ENCODE results near the gene ADAM19. TPM values are rescaled to one million over a fixed set of nuclear protein-coding genes. Genes with fewer than 3 reads are reported as not detected.

The ADAM19 gene
- total and polyA plus RNA-seq, 2 experiments from 2014 or later = 9.1 to 13.2 TPM

DNA sequence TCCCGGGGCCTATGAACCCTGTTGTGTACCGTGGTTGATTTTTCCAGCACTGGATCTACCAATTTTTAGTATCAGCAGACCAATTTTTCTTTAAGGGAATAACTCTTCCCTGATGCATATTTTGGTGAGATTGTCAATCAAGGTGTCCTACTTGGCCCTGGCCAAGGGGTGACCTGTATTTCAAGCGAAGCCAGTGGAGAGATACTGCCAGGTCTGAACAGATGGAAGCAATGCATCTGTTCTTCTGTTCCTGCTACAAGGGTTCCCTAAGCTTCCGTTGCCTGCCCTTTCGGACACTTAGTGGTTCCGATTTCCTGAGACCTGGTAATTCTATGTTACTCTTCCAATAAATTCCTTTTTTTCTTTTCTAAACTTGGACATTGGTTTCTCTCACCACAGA is 37.3 kb downstream of the ADAM19 start (continued):
- TF ChIP-seq STAT1 (IDR thresholded peaks at IDR 0.05; ENCODE audit: unreplicated experiment) = no peak
- TF ChIP-seq ZNF114 (CRISPR knock-in tag; IDR thresholded peaks at IDR 0.05) = no peak
- TF ChIP-seq POLR2AphosphoS5 (IDR thresholded peaks at IDR 0.05; ENCODE audit: low read depth) = no peak
- TF ChIP-seq, protein P1, sequence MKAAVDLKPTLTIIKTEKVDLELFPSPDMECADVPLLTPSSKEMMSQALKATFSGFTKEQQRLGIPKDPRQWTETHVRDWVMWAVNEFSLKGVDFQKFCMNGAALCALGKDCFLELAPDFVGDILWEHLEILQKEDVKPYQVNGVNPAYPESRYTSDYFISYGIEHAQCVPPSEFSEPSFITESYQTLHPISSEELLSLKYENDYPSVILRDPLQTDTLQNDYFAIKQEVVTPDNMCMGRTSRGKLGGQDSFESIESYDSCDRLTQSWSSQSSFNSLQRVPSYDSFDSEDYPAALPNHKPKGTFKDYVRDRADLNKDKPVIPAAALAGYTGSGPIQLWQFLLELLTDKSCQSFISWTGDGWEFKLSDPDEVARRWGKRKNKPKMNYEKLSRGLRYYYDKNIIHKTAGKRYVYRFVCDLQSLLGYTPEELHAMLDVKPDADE (IDR thresholded peaks at IDR 0.05) = no peak

DNA sequence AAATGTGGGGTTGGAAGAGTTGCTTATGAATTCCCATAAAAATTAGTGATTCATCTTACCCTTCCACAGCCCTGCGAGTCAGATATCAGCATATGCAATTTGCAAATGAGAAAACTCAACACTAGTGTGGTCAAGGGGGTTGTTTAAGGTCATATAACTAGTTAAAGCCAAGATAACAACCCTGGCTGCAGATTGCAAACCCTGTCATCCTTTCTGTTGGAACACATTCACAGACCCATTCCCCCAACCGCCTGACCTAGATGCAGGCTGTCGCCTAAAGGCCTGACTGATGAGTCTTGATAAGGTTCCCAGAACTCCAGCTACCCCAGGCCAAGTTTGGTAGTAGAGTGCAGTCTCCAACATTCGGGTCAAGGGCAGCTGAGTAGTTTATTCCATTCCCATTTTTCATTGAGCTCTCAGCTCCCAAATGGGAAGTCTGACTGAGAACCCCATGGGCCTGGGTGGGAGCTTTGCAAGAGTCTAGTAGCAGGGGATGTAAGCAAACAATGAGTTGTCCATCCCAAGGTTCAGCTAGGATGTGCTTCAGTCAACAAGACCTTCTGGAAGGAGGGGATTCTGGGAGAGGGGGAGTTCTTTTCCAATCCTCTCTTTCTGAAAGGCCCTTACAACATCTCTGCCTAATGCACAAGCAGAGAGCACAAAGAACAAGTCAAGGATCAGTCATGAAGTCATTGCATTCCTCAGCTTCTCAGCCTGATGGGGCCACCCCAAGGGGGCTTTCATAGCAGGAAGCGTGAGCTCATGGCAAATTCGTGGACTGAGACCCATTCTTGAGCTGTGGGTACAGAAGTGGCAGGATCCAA is 40.3 kb downstream of the ADAM19 start:
- no peak overlapping the region for H2AFZ ChIP-seq
- H3K4me2 ChIP-seq = no peak overlapping the region
- no peaks in the 10 kb centered on the region for H3K27me3 ChIP-seq (ENCODE audit: insufficient read depth)
- H3K36me3 Mint-ChIP-seq (ENCODE audit: low read depth) = peaks cover 7% of the 10 kb centered on the region
- H3K27me3 Mint-ChIP-seq (ENCODE audit: insufficient read depth, low read depth, poor library complexity) = peaks cover 5% of the 10 kb centered on the region
- no peaks in the 10 kb centered on the region for H3K9me2 ChIP-seq (ENCODE audit: insufficient read depth)
- no peaks in the 10 kb centered on the region for H3K9me3 Mint-ChIP-seq
- no peak overlapping the region for H3K4me3 ChIP-seq
- no peak overlapping the region for H3K4me3 Mint-ChIP-seq
- H3K27ac Mint-ChIP-seq = no peak overlapping the region; the same call in 1 of the 2 replicates
- H3K4me1 ChIP-seq (ENCODE audit: insufficient read depth) = no peaks in the 10 kb centered on the region
- no peak overlapping the region for H3K27ac ChIP-seq (ENCODE audit: low read depth)
- H3K36me3 ChIP-seq (ENCODE audit: insufficient read depth) = no peaks in the 10 kb centered on the region
- H3F3A ChIP-seq (replicated peaks; ENCODE audit: low read depth) = no peaks in the 10 kb centered on the region
- TF ChIP-seq NANOG (IDR thresholded peaks at IDR 0.05; ENCODE audit: borderline replicate concordance) = no peak
- TF ChIP-seq, protein P2, sequence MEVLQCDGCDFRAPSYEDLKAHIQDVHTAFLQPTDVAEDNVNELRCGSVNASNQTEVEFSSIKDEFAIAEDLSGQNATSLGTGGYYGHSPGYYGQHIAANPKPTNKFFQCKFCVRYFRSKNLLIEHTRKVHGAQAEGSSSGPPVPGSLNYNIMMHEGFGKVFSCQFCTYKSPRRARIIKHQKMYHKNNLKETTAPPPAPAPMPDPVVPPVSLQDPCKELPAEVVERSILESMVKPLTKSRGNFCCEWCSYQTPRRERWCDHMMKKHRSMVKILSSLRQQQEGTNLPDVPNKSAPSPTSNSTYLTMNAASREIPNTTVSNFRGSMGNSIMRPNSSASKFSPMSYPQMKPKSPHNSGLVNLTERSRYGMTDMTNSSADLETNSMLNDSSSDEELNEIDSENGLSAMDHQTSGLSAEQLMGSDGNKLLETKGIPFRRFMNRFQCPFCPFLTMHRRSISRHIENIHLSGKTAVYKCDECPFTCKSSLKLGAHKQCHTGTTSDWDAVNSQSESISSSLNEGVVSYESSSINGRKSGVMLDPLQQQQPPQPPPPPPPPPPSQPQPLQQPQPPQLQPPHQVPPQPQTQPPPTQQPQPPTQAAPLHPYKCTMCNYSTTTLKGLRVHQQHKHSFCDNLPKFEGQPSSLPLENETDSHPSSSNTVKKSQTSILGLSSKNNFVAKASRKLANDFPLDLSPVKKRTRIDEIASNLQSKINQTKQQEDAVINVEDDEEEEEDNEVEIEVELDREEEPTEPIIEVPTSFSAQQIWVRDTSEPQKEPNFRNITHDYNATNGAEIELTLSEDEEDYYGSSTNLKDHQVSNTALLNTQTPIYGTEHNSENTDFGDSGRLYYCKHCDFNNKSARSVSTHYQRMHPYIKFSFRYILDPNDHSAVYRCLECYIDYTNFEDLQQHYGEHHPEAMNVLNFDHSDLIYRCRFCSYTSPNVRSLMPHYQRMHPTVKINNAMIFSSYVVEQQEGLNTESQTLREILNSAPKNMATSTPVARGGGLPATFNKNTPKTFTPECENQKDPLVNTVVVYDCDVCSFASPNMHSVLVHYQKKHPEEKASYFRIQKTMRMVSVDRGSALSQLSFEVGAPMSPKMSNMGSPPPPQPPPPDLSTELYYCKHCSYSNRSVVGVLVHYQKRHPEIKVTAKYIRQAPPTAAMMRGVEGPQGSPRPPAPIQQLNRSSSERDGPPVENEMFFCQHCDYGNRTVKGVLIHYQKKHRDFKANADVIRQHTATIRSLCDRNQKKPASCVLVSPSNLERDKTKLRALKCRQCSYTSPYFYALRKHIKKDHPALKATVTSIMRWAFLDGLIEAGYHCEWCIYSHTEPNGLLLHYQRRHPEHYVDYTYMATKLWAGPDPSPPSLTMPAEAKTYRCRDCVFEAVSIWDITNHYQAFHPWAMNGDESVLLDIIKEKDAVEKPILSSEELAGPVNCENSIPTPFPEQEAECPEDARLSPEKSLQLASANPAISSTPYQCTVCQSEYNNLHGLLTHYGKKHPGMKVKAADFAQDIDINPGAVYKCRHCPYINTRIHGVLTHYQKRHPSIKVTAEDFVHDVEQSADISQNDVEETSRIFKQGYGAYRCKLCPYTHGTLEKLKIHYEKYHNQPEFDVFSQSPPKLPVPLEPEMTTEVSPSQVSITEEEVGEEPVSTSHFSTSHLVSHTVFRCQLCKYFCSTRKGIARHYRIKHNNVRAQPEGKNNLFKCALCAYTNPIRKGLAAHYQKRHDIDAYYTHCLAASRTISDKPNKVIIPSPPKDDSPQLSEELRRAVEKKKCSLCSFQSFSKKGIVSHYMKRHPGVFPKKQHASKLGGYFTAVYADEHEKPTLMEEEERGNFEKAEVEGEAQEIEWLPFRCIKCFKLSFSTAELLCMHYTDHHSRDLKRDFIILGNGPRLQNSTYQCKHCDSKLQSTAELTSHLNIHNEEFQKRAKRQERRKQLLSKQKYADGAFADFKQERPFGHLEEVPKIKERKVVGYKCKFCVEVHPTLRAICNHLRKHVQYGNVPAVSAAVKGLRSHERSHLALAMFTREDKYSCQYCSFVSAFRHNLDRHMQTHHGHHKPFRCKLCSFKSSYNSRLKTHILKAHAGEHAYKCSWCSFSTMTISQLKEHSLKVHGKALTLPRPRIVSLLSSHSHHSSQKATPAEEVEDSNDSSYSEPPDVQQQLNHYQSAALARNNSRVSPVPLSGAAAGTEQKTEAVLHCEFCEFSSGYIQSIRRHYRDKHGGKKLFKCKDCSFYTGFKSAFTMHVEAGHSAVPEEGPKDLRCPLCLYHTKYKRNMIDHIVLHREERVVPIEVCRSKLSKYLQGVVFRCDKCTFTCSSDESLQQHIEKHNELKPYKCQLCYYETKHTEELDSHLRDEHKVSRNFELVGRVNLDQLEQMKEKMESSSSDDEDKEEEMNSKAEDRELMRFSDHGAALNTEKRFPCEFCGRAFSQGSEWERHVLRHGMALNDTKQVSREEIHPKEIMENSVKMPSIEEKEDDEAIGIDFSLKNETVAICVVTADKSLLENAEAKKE (CRISPR knock-in tag; IDR thresholded peaks at IDR 0.05) = no peak
- H3K4me1 Mint-ChIP-seq = no peaks in the 10 kb centered on the region; the same call in 2 of the 3 replicates
- ATAC-seq (no peak), DNase-seq (ENCODE audit: low spot score) (no peak)
- H3K79me2 ChIP-seq (replicated peaks; ENCODE audit: insufficient read depth) = no peaks in the 10 kb centered on the region
- 0 out of 2 replicates have a peak, but pooled peaks cover 3% of the 10 kb centered on the region for H4K20me1 ChIP-seq (replicated peaks; ENCODE audit: insufficient read depth)

Data from GM23338 (cell line).